HL-60 (cell line): ENCODE data around the gene TANC1.

Experiments used
- DNase-seq, 2 experiments: peaks; one replicate each; pipeline ENCODE4 v3.0.0-alpha.2; 2010 to 2020; ENCODE audit warnings: low read depth in 1 of 2, low spot score in 1 of 2
- H3K27ac ChIP-seq: fragments of 250-450 bp; sonication (Bioruptor Pico); replicated peaks from 2 replicates; pipeline ENCODE4 v1.5.1; 2020; ENCODE audit warnings: mild to moderate bottlenecking, moderate library complexity
- H3K27me3 ChIP-seq: fragments of 250-450 bp; sonication (Bioruptor Pico); 2 replicates; pipeline ENCODE4 v1.5.1; 2021; ENCODE audit warnings: mild to moderate bottlenecking, moderate library complexity; ENCODE audit not compliant: insufficient read depth, poor library complexity, severe bottlenecking
- H3K4me3 ChIP-seq: replicated peaks from 2 replicates; pipeline ENCODE4 v1.5.1; 2011; ENCODE audit warnings: mild to moderate bottlenecking, control low read depth, low read length; ENCODE audit not compliant: insufficient read depth
- CTCF ChIP-seq: IDR thresholded peaks from one replicate; pipeline ENCODE4 v1.5.1; 2011; ENCODE audit warnings: low read length, control low read depth, inconsistent platforms; ENCODE audit not compliant: insufficient read depth
- GABPA ChIP-seq: IDR thresholded peaks from 2 replicates; pipeline ENCODE4 v1.6.1; 2012; ENCODE audit warnings: low read depth
- POLR2AphosphoS5 ChIP-seq: IDR thresholded peaks from 2 replicates; pipeline ENCODE4 v1.6.1; 2012; ENCODE audit warnings: low read depth
- REST ChIP-seq: IDR thresholded peaks from 2 replicates; pipeline ENCODE4 v1.6.1; 2012; ENCODE audit warnings: low read depth; ENCODE audit not compliant: insufficient replicate concordance
- SPI1 ChIP-seq: IDR thresholded peaks from 2 replicates; pipeline ENCODE4 v1.6.1; 2012; ENCODE audit warnings: low read depth, mild to moderate bottlenecking, borderline replicate concordance

Gene TANC1

GRCh38 chr2:159185401-159186130 is 217.1 kb downstream of the TANC1 start:
- H3K4me3 ChIP-seq, result no peak overlapping the region
- peak in 1 of 2 experiments; percentile 9 for DNase-seq

GRCh38 chr2:159186462-159186861 is 218.0 kb downstream of the TANC1 start:
- no peak for DNase-seq
- no peak overlapping the region for H3K27ac ChIP-seq
- TF ChIP-seq GABPA, result no peak
- no peak for TF ChIP-seq SPI1
- TF ChIP-seq POLR2AphosphoS5, result no peak
- TF ChIP-seq CTCF, result no peak
- no peak for TF ChIP-seq REST
- no peaks in the 10 kb centered on the region for H3K27me3 ChIP-seq
- H3K4me3 ChIP-seq, result no peak overlapping the region

More at GRCh38 chr2:159185401-159186130, 217.1 kb downstream of the TANC1 start:
- H3K27me3 ChIP-seq, result no peaks in the 10 kb centered on the region
- TF ChIP-seq GABPA, result no peak
- no peak for TF ChIP-seq SPI1
- TF ChIP-seq CTCF, result no peak
- TF ChIP-seq REST, result no peak
- no peak for TF ChIP-seq POLR2AphosphoS5
- no peak overlapping the region for H3K27ac ChIP-seq

- H3K27ac ChIP-seq, result no peak overlapping the region
- no peak for DNase-seq
- no peak overlapping the region for H3K4me3 ChIP-seq
Observed at GRCh38 chr2:159187106-159187505, 218.7 kb downstream of the TANC1 start.

More at GRCh38 chr2:159187106-159187505, 218.7 kb downstream of the TANC1 start:
- no peak for TF ChIP-seq POLR2AphosphoS5
- no peak for TF ChIP-seq REST
- no peak for TF ChIP-seq GABPA
- TF ChIP-seq SPI1, result no peak
- no peak for TF ChIP-seq CTCF
- H3K27me3 ChIP-seq, result no peaks in the 10 kb centered on the region
